ENCODE data around the gene VPS35L. TPM values are rescaled to one million over a fixed set of nuclear protein-coding genes. Genes with fewer than 3 reads are reported as not detected.
"Not testable (repeated sequence)": the region's sequence is repeated elsewhere in the genome, so short reads cannot be mapped to it uniquely, and the experiment has no call there.

VPS35L gene
- total RNA-seq, 2 donors from 2014 or later: 37.6 to 47.6 TPM

GRCh38 chr16:19522760-19523159 lies 32.7 kb upstream of the VPS35L start:
- DNase-seq: no peak
- Mint-ChIP-seq H3K27ac (peak overlapping the region; percentile 97), H3K27me3 (no peaks in the 10 kb centered on the region), H3K36me3 (ENCODE audit: low read depth) (peaks cover 3% of the 10 kb centered on the region), H3K4me3 (no peak overlapping the region), H3K4me1 (peaks cover 48% of the 10 kb centered on the region)
- H3K9me3 ChIP-seq (ENCODE audit: control insufficient read depth, low read length, poor library complexity, severe bottlenecking): no peaks in the 10 kb centered on the region
- no peak for ATAC-seq

DNA sequence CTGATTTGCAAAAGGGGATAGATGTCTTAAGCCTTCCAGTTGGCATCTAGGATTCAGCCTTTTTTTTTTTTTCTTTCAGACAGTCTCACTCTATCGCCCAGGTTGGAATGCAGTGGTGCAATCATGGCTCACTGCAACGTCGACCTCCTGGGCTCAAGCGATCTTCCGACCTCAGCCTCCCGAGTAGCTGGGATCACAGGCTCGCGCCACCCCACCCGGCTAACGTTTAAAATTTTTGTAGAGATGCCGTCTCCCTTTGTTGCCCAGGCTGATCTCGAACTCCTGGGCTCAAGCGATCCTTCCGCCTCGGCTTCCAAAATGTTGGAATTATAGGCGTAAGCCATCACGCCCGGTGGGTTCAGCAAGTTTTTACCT lies 32.3 kb upstream of the VPS35L start:
- H3K9me3 ChIP-seq (ENCODE audit: control insufficient read depth, low read length, poor library complexity, severe bottlenecking): no peaks in the 10 kb centered on the region
- ATAC-seq (no peak), DNase-seq (no peak)
- Mint-ChIP-seq H3K36me3 (ENCODE audit: low read depth) (peaks cover 3% of the 10 kb centered on the region), H3K27me3 (no peaks in the 10 kb centered on the region), H3K4me1 (peaks cover 48% of the 10 kb centered on the region), H3K27ac (peak overlapping the region; percentile 98), H3K4me3 (no peak overlapping the region)

- H3K9me3 ChIP-seq (ENCODE audit: control insufficient read depth, low read length, poor library complexity, severe bottlenecking): no peaks in the 10 kb centered on the region
- peak within 1 kb of the TSS; percentile 98 for H3K27ac Mint-ChIP-seq
- no peaks in the 10 kb centered on the region for H3K27me3 Mint-ChIP-seq
- DNase-seq: peak; percentile 86 to 91 (median 90)
- H3K4me1 Mint-ChIP-seq: peaks cover 42% of the 10 kb centered on the region
- H3K36me3 Mint-ChIP-seq (ENCODE audit: low read depth): peaks cover 3% of the 10 kb centered on the region
- ATAC-seq: peak; percentile 87
- peak within 1 kb of the TSS; percentile 100 for H3K4me3 Mint-ChIP-seq
Observed at GRCh38 chr16:19523559-19524355, 31.7 kb upstream of the VPS35L start, which contains the start of gene CCP110. TSS of gene CCP110 (plus strand) at chr16:19523942. CDS start at chr16:19527882, 3,940 bp downstream.

DNA sequence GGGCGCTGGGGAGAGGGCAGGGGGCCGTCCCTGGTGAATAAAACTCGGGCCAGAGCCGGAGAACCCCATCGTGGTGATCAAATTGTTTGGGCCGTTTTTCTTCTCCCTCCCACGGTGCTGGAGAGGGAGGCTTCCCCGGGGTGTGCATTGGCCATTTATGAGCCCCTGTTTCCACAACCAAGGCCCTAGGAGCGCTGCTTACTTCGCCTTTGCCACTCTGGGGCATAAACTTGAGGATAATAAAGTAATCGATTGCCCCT lies 31.2 kb upstream of the VPS35L start:
- Mint-ChIP-seq H3K36me3 (ENCODE audit: low read depth) (peaks cover 5% of the 10 kb centered on the region), H3K27ac (peak overlapping the region; percentile 98), H3K4me3 (peak overlapping the region; percentile 100), H3K4me1 (peaks cover 41% of the 10 kb centered on the region), H3K27me3 (no peaks in the 10 kb centered on the region)
- no peak for DNase-seq
- H3K9me3 ChIP-seq (ENCODE audit: control insufficient read depth, low read length, poor library complexity, severe bottlenecking): no peaks in the 10 kb centered on the region
- ATAC-seq: no peak

GRCh38 chr16:19524616-19525384 lies 30.7 kb upstream of the VPS35L start:
- ATAC-seq: no peak
- H3K9me3 ChIP-seq (ENCODE audit: control insufficient read depth, low read length, poor library complexity, severe bottlenecking): no peaks in the 10 kb centered on the region
- H3K4me3 Mint-ChIP-seq: peak overlapping the region; percentile 100
- H3K27me3 Mint-ChIP-seq: no peaks in the 10 kb centered on the region
- DNase-seq: no peak
- H3K27ac Mint-ChIP-seq: peak overlapping the region; percentile 98
- peaks cover 5% of the 10 kb centered on the region for H3K36me3 Mint-ChIP-seq (ENCODE audit: low read depth)
- H3K4me1 Mint-ChIP-seq: peaks cover 39% of the 10 kb centered on the region

- peak overlapping the region; percentile 100 for H3K4me3 Mint-ChIP-seq
Observed at GRCh38 chr16:19525385-19525723, 30.1 kb upstream of the VPS35L start.

DNA sequence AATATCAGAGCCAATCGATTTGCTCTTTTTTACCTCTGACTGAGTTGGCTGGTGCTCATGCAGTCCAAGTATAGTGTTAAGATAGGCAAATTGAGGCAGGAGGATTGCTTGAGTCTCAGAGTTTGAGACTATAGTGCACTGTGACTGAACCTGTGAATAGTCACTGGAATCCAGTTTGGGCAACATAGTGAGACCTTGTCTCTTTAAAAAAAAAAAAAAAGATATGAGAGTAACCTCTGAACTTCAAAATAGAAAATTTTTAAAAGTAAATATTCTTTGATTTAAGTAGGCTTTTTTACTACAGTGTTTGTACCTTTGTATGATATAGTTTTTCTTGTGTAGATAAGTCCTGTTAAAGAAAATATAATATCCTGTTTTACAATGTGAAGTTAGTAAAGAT lies 28.3 kb upstream of the VPS35L start:
- ATAC-seq: no peak
- Mint-ChIP-seq H3K4me1 (peaks cover 22% of the 10 kb centered on the region), H3K27me3 (no peaks in the 10 kb centered on the region), H3K4me3 (no peak overlapping the region), H3K27ac (no peak overlapping the region), H3K36me3 (ENCODE audit: low read depth) (peaks cover 5% of the 10 kb centered on the region)
- H3K9me3 ChIP-seq (ENCODE audit: control insufficient read depth, low read length, poor library complexity, severe bottlenecking): no peaks in the 10 kb centered on the region
- DNase-seq: no peak

More at GRCh38 chr16:19525385-19525723, 30.1 kb upstream of the VPS35L start:
- Mint-ChIP-seq H3K36me3 (ENCODE audit: low read depth) (peaks cover 5% of the 10 kb centered on the region), H3K27me3 (no peaks in the 10 kb centered on the region), H3K4me1 (peaks cover 38% of the 10 kb centered on the region), H3K27ac (peak overlapping the region; percentile 98)
- no peak for DNase-seq
- H3K9me3 ChIP-seq (ENCODE audit: control insufficient read depth, low read length, poor library complexity, severe bottlenecking): no peaks in the 10 kb centered on the region
- ATAC-seq: no peak

DNA sequence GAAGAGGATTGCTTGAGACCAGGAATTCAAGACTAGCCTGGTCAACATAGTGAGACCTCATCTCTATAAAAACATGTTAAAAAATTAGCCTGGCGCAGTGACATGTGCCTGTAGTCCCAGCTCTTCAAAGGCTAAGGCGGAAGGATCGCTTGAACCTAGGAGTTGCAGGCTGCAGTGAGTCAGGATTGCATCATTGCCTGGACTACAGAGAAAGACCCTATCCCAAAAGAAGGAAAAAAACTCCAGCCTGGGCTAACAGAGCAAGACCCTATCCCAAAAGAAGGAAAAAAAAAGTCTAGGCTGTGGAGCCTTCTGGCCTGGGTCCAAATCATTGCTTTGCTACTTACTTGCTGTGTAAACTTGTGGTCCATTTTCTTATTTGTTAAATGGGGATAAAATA lies 26.8 kb upstream of the VPS35L start:
- H3K9me3 ChIP-seq (ENCODE audit: control insufficient read depth, low read length, poor library complexity, severe bottlenecking): no peaks in the 10 kb centered on the region
- Mint-ChIP-seq H3K4me3 (no peak overlapping the region), H3K27ac (no peak overlapping the region), H3K27me3 (no peaks in the 10 kb centered on the region), H3K4me1 (peaks cover 23% of the 10 kb centered on the region), H3K36me3 (ENCODE audit: low read depth) (peaks cover 8% of the 10 kb centered on the region)
- ATAC-seq (no peak), DNase-seq (no peak)

GRCh38 chr16:19532601-19533000 lies 22.9 kb upstream of the VPS35L start:
- H3K4me3 Mint-ChIP-seq: no peak overlapping the region
- peaks cover 7% of the 10 kb centered on the region for H3K4me1 Mint-ChIP-seq
- ATAC-seq (no peak), DNase-seq (no peak)
- peaks cover 5% of the 10 kb centered on the region for H3K36me3 Mint-ChIP-seq (ENCODE audit: low read depth)
- H3K27me3 Mint-ChIP-seq: no peaks in the 10 kb centered on the region
- no peaks in the 10 kb centered on the region for H3K9me3 ChIP-seq (ENCODE audit: control insufficient read depth, low read length, poor library complexity, severe bottlenecking)
- H3K27ac Mint-ChIP-seq: no peak overlapping the region

- ATAC-seq: no peak
- Mint-ChIP-seq H3K27me3 (no peaks in the 10 kb centered on the region), H3K4me3 (no peak overlapping the region), H3K36me3 (ENCODE audit: low read depth) (peaks cover 7% of the 10 kb centered on the region), H3K4me1 (no peaks in the 10 kb centered on the region), H3K27ac (no peak overlapping the region)
- no peak for DNase-seq
- H3K9me3 ChIP-seq (ENCODE audit: control insufficient read depth, low read length, poor library complexity, severe bottlenecking): no peaks in the 10 kb centered on the region
Observed at GRCh38 chr16:19540241-19540970, 15.1 kb upstream of the VPS35L start.

DNA sequence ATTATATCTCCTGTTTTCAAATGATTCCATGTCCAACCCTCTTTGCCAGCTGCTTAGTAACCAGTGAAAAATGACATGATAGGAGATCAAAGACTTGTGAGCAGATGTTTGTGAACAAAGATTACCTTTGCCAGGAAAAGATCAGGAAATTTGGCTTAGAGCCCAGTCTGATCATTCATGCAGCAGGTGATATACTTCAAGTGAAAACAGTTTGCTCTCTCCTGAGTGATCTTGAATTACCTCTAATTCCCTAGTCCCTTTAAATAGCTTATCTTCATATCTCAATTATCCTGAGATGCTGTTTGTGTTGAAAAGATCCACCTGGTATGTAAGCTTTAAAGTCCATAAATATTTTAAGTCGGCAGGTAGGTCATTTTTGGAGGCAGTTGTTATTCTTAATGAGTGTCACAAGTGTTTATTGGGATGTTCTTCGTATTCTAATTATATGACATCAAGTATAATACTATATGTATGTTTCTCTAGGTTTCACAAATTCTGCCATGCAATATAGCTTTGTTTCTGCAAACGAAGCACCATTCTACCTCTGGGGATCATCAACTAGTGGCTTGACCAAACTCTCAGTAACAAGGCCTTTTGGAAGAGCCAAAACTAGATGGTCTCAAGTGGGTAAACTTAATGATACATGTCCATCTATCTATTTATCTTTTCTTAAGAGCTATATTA lies 13.2 kb upstream of the VPS35L start:
- no peaks in the 10 kb centered on the region for H3K9me3 ChIP-seq (ENCODE audit: control insufficient read depth, low read length, poor library complexity, severe bottlenecking)
- DNase-seq (no peak), ATAC-seq (no peak)
- Mint-ChIP-seq H3K4me1 (no peaks in the 10 kb centered on the region), H3K36me3 (ENCODE audit: low read depth) (peaks cover 7% of the 10 kb centered on the region), H3K27me3 (no peaks in the 10 kb centered on the region), H3K4me3 (no peak overlapping the region), H3K27ac (no peak overlapping the region)

DNA sequence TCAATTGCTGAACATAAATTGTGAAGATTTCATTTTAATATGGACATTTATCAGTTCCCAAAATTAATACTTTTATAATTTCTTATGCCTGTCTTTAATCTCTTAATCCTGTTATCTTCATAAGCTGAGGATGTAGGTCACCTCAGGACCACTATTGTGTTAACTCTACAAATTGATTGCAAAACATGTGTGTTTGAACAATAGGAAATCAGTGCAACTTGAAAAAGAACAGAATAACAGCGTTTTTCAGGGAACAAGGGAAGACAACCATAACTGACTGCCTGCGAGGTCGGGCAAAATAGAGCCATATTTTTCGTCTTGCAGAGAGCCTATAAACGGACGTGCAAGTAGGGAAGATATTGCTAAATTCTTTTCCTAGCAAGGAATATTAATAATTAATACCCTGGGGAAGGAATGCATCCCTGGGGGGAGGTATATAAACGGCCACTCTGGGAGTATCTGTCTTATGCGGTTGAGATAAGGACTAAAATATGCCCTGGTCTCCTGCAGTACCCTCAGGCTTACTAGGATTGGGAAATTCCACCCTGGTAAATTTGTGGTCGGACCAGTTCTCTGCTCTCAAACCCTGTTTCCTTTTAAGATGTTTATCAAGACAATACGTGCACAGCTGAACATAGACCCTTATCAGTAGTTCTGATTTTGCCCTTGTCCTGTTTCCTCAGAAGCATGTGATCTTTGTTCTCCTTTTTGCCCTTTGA lies 12.1 kb upstream of the VPS35L start:
- H3K27ac Mint-ChIP-seq; DNase-seq; ATAC-seq; H3K4me1 Mint-ChIP-seq; H3K4me3 Mint-ChIP-seq; H3K27me3 Mint-ChIP-seq; H3K36me3 Mint-ChIP-seq (ENCODE audit: low read depth); H3K9me3 ChIP-seq (ENCODE audit: control insufficient read depth, low read length, poor library complexity, severe bottlenecking): not testable (repeated sequence)
